GM12873 (cell line): ENCODE measurements around the gene HPCAL1.

Experiments used
- TF ChIP-seq, protein P1 (sequence below): IDR thresholded peaks from 2 replicates; pipeline ENCODE4 v1.5.1; 2012; ENCODE audit warnings: low read depth, mild to moderate bottlenecking, moderate library complexity, low read length, control low read depth; ENCODE audit not compliant: insufficient read depth; ENCODE audit errors: missing control alignments

Gene HPCAL1

DNA sequence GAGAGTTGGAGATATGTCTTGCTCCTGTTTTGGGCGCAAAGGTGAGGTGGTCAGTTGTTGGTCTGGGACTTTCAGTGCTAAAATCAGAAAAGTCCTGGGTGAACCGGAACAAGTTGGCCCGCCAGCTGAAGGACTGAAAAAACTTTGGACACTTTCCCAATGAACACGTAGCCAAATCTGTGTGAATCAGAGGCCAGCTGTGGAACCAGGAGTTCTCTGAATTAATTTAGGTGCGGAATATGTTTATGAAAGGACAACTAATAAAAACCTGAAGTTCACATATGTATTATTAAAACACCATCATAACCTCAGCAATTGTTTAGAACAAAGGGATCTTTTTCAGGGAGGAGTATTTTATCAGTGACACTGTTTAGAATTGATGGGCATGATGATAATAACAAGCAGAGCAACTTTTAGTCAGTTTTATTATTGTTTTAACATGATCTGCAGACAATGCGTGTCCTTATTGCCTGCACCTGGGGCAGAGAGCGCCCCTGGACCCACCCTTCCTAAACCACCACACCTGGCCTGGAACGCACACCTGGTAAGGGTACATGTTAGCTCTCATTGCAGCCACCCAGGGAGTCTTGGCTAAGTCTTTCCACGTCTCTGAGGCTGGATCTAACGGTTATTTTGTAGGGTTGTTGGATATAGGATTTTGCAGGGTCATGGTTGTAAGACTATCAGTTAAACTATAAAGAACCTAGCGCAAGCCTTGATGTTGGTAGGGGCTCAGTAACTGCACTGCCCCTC, 155.3 kb downstream of the HPCAL1 start:
- TF ChIP-seq, protein P1, sequence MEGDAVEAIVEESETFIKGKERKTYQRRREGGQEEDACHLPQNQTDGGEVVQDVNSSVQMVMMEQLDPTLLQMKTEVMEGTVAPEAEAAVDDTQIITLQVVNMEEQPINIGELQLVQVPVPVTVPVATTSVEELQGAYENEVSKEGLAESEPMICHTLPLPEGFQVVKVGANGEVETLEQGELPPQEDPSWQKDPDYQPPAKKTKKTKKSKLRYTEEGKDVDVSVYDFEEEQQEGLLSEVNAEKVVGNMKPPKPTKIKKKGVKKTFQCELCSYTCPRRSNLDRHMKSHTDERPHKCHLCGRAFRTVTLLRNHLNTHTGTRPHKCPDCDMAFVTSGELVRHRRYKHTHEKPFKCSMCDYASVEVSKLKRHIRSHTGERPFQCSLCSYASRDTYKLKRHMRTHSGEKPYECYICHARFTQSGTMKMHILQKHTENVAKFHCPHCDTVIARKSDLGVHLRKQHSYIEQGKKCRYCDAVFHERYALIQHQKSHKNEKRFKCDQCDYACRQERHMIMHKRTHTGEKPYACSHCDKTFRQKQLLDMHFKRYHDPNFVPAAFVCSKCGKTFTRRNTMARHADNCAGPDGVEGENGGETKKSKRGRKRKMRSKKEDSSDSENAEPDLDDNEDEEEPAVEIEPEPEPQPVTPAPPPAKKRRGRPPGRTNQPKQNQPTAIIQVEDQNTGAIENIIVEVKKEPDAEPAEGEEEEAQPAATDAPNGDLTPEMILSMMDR: no peak

DNA sequence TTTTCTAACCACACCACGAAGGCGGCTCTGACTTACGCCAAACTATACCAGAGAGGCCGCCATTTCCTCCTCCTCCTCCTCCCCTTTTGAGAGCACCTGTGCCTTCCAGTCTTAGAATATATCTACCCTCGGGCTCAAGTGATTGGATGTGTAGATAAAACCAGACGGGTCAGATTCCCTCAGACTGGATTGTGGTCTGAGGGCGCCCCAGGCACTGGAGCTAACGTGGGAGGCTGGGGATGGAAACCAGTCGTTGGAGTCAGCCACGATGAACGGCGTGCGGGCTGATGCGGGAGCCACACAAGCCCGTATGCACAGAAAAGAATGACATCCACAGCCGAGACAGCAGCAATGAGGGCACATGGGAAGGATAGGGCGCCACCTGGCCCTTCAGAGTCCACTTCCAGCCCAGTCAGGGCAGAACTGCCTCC, 157.7 kb downstream of the HPCAL1 start:
- TF ChIP-seq, protein P1: no peak

DNA sequence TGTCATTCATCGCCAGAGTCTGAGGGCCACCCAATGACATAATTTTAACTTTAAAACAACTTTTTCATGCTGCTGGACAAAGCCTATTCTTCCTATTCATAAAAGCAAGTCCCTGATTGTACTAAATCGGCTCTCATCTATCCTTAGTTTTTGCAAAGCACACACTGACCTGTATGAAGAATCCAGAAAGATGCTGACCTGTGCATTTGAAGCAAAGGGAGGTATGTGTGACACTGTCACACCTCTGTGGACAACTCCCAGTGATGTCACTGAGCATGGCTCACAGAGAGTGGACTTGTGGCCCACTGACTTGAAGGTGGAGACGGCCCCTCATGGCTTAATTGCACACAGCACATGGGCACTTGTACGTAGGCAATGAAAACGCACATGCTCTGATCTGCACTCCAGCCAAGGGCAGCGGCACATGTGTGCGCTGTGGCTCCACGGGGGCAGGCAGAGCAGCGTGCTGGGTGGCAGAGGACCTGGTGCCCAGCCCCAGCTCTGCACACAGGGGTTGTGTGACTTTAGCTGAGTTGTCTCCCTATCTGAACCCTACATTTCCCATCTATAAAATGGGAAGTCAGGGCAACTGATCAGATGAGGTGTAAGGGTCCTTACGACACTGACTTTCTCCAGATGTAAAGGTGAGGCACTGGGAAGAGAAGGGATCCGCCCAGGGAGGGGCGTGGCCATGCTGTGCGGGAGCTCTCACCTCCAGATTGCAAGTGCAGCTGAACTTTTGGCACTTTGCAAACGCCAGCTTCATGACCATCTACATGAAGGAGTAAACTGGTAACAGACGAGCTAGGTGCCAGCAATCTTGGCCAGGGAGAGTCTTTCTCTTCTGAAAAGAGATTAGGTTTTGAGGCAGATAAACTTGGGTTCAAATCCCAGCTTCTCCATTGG, 159.7 kb downstream of the HPCAL1 start:
- TF ChIP-seq, protein P1: no peak

DNA sequence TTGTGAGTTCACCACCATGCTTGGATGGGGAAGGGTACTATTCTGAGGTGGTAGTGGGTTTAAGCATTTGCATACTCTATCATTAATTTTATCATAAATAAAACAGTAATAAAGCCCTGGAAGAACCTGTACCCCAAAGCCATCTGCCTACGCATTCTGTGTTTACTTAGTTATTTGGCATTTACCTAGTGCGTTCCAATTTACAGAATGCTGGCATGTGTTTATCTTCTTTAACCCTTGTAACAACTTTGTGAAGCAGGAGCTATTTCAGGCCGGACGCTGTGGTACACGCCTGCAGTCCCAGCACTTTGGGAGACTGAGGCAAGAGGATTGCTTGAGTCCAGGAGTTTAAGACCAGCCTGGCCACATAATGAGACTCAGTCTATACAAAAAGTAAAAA, 163.2 kb downstream of the HPCAL1 start:
- TF ChIP-seq, protein P1: no peak

DNA sequence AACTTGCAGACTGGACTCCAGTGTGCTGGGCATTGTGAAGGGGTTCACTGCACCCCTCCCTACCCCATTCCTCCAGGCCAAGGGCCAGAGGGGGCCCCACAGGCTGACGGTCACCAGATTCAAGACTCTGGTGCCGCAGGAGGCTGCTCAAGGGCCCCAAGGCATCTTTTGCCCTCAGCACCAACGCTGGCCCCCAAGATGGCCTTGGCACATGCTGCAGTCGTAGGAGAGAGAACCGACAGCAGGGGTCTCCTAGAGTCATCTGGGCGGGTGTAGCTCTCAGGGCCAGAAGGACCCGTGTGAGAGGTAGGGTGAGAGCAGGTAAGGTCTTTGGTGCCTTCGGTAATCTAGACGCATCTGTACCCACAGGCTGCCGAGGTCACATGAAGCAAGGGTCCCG, 164.1 kb downstream of the HPCAL1 start:
- TF ChIP-seq, protein P1: no peak

DNA sequence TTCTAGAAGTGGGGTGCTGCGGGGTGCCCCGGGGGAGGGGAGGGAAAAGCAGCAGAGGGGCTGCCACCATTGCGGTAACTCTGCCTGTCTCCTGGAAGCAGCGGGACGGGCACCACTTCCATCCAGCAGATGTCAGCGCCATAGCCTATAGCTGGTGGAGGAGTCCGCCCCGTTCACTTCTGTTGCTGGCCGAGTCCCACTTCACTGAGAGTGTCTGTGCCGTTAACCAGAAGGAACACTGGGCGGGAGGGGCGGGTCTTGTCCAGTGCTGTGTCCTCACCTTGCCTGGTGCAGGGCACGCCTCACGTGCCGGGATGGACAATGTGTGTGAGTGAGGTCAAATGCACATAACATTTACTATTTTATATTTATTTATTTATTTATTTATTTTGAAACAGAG, 164.7 kb downstream of the HPCAL1 start:
- TF ChIP-seq, protein P1: no peak

DNA sequence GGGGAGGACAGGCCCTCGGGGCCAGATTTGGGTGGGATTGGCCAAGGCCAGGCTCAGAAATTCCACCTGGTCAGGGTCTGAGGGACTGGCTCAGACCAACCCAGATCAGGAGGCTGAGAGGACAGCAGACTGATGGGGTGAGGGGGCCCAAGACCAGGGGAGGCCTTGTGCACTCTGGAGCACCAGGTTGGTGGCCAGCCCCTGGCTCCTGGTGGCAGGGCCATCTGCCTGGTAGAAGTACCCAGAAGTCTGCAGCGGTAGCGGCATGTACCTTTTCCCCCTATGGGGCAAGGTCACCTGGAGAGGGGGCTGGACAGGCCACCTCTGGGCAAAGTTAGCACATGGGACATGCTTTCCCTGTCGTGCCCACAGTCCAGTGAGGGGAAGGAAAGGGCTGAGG, 166.6 kb downstream of the HPCAL1 start:
- TF ChIP-seq, protein P1: no peak
